Keratinocyte (primary cell): ENCODE data around the gene MYO1H. TPM values are rescaled to one million over a fixed set of nuclear protein-coding genes. Genes with fewer than 3 reads are reported as not detected.

Experiments
- DNase-seq: peaks from one replicate; pipeline ENCODE4 v3.0.0-alpha.2; 2011; ENCODE audit warnings: low read depth, missing footprints, low spot score
- FAIRE-seq: peaks from 2 replicates; lab custom pipeline; 2011; peaks lifted over from hg19 to GRCh38; lab: Jason Lieb, UNC
- H2AFZ ChIP-seq: 2 replicates; pipeline ENCODE4 v1.6.0; 2012; ENCODE audit warnings: low read length, control low read depth, inconsistent platforms; ENCODE audit not compliant: control insufficient read depth
- H3K27ac ChIP-seq: 2 replicates; pipeline ENCODE4 v1.5.1; 2011; ENCODE audit warnings: low read length; ENCODE audit not compliant: control insufficient read depth, insufficient read depth
- H3K27me3 ChIP-seq: 3 replicates; pipeline ENCODE4 v1.6.0; 2011; ENCODE audit warnings: low read length; ENCODE audit not compliant: control insufficient read depth, insufficient read depth; ENCODE audit errors: extremely low read depth
- H3K36me3 ChIP-seq, 2 experiments: 2 replicates in 1 of 2; 3 replicates in 1 of 2; pipeline ENCODE4 v1.5.1; 2011; ENCODE audit warnings: low read length in 2 of 2, mild to moderate bottlenecking in 1 of 2; ENCODE audit not compliant: control insufficient read depth in 2 of 2, insufficient read depth in 2 of 2; ENCODE audit errors: extremely low read depth in 1 of 2
- H3K4me1 ChIP-seq: 3 replicates; pipeline ENCODE4 v1.5.1; 2011; ENCODE audit warnings: low read length; ENCODE audit not compliant: control insufficient read depth, insufficient read depth; ENCODE audit errors: extremely low read depth
- H3K4me2 ChIP-seq: 3 replicates; pipeline ENCODE4 v1.6.0; 2011; ENCODE audit warnings: low read depth, low read length; ENCODE audit not compliant: control insufficient read depth, insufficient read depth; ENCODE audit errors: extremely low read depth
- H3K4me3 ChIP-seq, 3 experiments: fragments of 200-600 bp in 1 of 3; sonication (generic) in 1 of 3; 2 replicates in 2 of 3; 3 replicates in 1 of 3; pipeline ENCODE4 v1.5.1; 2011 to 2016; ENCODE audit warnings: low read length in 3 of 3, mild to moderate bottlenecking in 3 of 3, control low read depth in 2 of 3, inconsistent platforms in 1 of 3, low read depth in 1 of 3, mixed read lengths in 1 of 3, mixed run types in 1 of 3, moderate library complexity in 1 of 3; ENCODE audit not compliant: control insufficient read depth in 2 of 3, insufficient read depth in 2 of 3; ENCODE audit errors: extremely low read depth in 1 of 3
- H3K79me2 ChIP-seq: 2 replicates; pipeline ENCODE4 v1.6.0; 2012; ENCODE audit warnings: low read length; ENCODE audit not compliant: control insufficient read depth, insufficient read depth
- H3K9ac ChIP-seq: 3 replicates; pipeline ENCODE4 v1.6.0; 2011; ENCODE audit warnings: low read length; ENCODE audit not compliant: control insufficient read depth, insufficient read depth; ENCODE audit errors: extremely low read depth
- H3K9me1 ChIP-seq: 3 replicates; pipeline ENCODE4 v1.6.0; 2011; ENCODE audit warnings: low read length; ENCODE audit not compliant: control insufficient read depth, insufficient read depth; ENCODE audit errors: extremely low read depth
- H3K9me3 ChIP-seq: 2 replicates; pipeline ENCODE4 v1.5.1; 2012; ENCODE audit warnings: low read depth, low read length; ENCODE audit not compliant: control insufficient read depth
- H4K20me1 ChIP-seq: 3 replicates; pipeline ENCODE4 v1.6.0; 2011; ENCODE audit warnings: low read length; ENCODE audit not compliant: control insufficient read depth, insufficient read depth; ENCODE audit errors: extremely low read depth
- EZH2 ChIP-seq: IDR thresholded peaks from one replicate; pipeline ENCODE4 v1.6.1; 2012; ENCODE audit warnings: inconsistent platforms, mild to moderate bottlenecking, low read length, moderate library complexity
- dilution Hi-C: fragments of 300-500 bp; cut with MboI; formaldehyde crosslinking; loops from one replicate; pipeline ENCODE4 v1.7.0; 2020; ENCODE audit warnings: low sequenced_read_pairs; ENCODE audit not compliant: extremely low pct_ligation_motif_present
- polyA plus RNA-seq, 5 experiments: library from polyadenylated mRNA; depleted of rRNA in 3 of 5; stranded (reverse) in 3 of 5; stranded (forward) in 1 of 5; unstranded in 1 of 5; fragments of >200 nt; gene quantifications; 1 replicate in 1 of 5; 2 replicates in 3 of 5; 3 replicates in 1 of 5; pipeline versions ENCODE4 v1.2.1 to v1.2.3, GENCODE V29; 2011 to 2012; ENCODE audit warnings: missing spikeins in 2 of 5, low read depth in 1 of 5, low replicate concordance in 1 of 5
- TF ChIP-seq, protein P1 (sequence below), 3 experiments: IDR thresholded peaks in 1 of 3; conservative IDR thresholded peaks in 1 of 3; optimal IDR thresholded peaks in 1 of 3; 2 replicates in 2 of 3; 3 replicates in 1 of 3; pipeline versions ENCODE3 to v1.5.1; 2011; ENCODE audit warnings: low read length in 3 of 3, mild to moderate bottlenecking in 3 of 3, moderate library complexity in 2 of 3, control low read depth in 1 of 3, inconsistent platforms in 1 of 3; ENCODE audit not compliant: insufficient read depth in 2 of 3; ENCODE audit errors: extremely low read depth in 1 of 3

Gene MYO1H
- polyA plus RNA-seq, 1 donor (not counting 4 experiments of a cell fraction or from before 2014, with no cell fraction given) = not detected

DNA sequence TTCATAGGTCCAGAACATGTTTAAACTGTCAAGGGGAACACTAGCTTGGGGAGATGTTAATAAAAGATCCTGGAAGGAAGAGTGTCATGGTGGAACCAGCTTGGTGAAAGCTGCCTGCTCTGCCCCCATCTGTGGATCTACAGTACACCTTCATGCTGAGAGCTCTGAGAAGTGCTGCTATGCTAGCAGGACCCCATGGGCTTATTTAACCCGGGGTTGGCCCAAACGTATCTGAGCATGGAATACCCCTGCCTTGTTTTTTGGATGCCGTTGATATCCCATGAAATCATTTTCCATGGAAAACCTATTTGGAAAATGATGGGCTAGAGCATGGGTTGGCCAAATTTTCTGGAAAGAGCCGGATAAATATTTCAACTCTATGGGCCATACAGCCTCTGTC is 144.0 kb downstream of the MYO1H start:
- Histone ChIP-seq H3K4me1 (no peaks in the 10 kb centered on the region), H3K4me2 (no peak overlapping the region), H3K4me3 (no peak overlapping the region), H3K27ac (no peak overlapping the region), H3K36me3 (peaks cover 29 to 39% of the 10 kb centered on the region in 2 experiments), H2AFZ (no peak overlapping the region), H3K9me1 (no peaks in the 10 kb centered on the region), H3K79me2 (no peaks in the 10 kb centered on the region), H3K9me3 (no peaks in the 10 kb centered on the region), H4K20me1 (no peaks in the 10 kb centered on the region), H3K27me3 (no peaks in the 10 kb centered on the region), H3K9ac (no peak overlapping the region)
- dilution Hi-C loops = no loop called here
- TF ChIP-seq, protein P1, sequence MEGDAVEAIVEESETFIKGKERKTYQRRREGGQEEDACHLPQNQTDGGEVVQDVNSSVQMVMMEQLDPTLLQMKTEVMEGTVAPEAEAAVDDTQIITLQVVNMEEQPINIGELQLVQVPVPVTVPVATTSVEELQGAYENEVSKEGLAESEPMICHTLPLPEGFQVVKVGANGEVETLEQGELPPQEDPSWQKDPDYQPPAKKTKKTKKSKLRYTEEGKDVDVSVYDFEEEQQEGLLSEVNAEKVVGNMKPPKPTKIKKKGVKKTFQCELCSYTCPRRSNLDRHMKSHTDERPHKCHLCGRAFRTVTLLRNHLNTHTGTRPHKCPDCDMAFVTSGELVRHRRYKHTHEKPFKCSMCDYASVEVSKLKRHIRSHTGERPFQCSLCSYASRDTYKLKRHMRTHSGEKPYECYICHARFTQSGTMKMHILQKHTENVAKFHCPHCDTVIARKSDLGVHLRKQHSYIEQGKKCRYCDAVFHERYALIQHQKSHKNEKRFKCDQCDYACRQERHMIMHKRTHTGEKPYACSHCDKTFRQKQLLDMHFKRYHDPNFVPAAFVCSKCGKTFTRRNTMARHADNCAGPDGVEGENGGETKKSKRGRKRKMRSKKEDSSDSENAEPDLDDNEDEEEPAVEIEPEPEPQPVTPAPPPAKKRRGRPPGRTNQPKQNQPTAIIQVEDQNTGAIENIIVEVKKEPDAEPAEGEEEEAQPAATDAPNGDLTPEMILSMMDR (optimal IDR thresholded peaks at IDR 0.05 in 1 of 3, IDR thresholded peaks at IDR 0.05 in 1 of 3, conservative IDR thresholded peaks at IDR 0.05 in 1 of 3; ENCODE audit: extremely low read depth in 1 of 3, insufficient read depth in 2 of 3, low read length in 3 of 3) = no peak
- no peak for TF ChIP-seq EZH2
- FAIRE-seq (no peak), DNase-seq (no peak)

DNA sequence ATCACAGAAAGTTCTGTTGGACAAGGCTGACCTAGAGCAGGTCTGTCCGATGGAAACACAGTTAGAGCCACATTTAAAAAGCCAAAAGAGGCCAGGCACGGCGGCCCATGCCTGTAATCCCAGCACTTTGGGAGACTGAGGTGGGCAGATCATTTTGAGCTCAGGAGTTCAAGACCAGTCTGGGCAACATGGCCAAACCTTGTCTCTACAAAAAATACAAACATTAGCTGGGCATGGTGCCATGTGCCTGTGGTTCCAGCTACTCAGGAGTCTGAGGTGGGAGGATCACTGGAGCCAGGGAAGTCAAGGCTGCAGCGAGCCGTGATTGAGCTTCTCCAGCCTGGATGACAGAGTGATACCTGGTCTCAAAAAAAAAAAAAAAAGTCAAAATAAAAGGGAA is 144.7 kb downstream of the MYO1H start:
- DNase-seq (no peak), FAIRE-seq (no peak)
- dilution Hi-C loops = no loop called here
- Histone ChIP-seq H3K27me3 (no peaks in the 10 kb centered on the region), H3K4me2 (no peak overlapping the region), H3K9ac (no peak overlapping the region), H3K4me1 (peaks cover 2% of the 10 kb centered on the region), H3K27ac (no peak overlapping the region), H3K36me3 (peaks cover 25 to 36% of the 10 kb centered on the region in 2 experiments), H3K79me2 (no peaks in the 10 kb centered on the region), H3K4me3 (no peak overlapping the region), H2AFZ (no peak overlapping the region), H3K9me1 (no peaks in the 10 kb centered on the region), H3K9me3 (no peaks in the 10 kb centered on the region), H4K20me1 (no peaks in the 10 kb centered on the region)
- TF ChIP-seq, protein P1 (optimal IDR thresholded peaks at IDR 0.05 in 1 of 3, IDR thresholded peaks at IDR 0.05 in 1 of 3, conservative IDR thresholded peaks at IDR 0.05 in 1 of 3; ENCODE audit: extremely low read depth in 1 of 3, insufficient read depth in 2 of 3, low read length in 3 of 3) = no peak
- TF ChIP-seq EZH2 = no peak
